Measurements from ENCODE around the gene RTL10. TPM values are rescaled to one million over a fixed set of nuclear protein-coding genes. Genes with fewer than 3 reads are reported as not detected.

Gene RTL10
- polyA plus RNA-seq, 1 of the 3 experiments (the other 2 are of a cell fraction) = 7.8 TPM

DNA sequence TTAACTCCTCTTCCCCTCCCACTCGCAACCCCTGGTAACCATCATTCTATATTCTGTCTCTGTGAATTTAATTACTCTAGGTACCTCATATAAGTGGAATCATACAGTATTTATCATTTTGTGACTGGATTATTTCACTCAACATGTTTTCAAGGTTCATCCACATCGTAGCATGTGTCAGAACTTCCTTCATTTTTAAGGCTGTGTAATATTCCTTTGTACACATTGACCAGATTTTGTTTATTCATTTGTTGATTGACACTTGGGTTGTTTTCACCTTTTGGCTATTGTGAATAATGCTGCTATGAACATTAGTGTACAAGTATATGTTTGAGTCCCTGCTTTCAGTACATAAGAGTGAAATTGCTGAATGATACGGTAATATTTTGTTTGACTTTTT is 2.7 kb upstream of the RTL10 start (continued):
- no peak for TF ChIP-seq USF1 (IDR thresholded peaks at IDR 0.05; ENCODE audit: borderline replicate concordance, low read depth)
- no peak for TF ChIP-seq USF2 (IDR thresholded peaks at IDR 0.05; ENCODE audit: borderline replicate concordance, low read depth, low read length)
- no peak for TF ChIP-seq NRF1 (IDR thresholded peaks at IDR 0.05; ENCODE audit: low read depth, low read length)
- no peak for TF ChIP-seq EP300 (IDR thresholded peaks at IDR 0.05; ENCODE audit: borderline replicate concordance in 1 of 2, low read depth in 1 of 2, low read length in 1 of 2)

DNA sequence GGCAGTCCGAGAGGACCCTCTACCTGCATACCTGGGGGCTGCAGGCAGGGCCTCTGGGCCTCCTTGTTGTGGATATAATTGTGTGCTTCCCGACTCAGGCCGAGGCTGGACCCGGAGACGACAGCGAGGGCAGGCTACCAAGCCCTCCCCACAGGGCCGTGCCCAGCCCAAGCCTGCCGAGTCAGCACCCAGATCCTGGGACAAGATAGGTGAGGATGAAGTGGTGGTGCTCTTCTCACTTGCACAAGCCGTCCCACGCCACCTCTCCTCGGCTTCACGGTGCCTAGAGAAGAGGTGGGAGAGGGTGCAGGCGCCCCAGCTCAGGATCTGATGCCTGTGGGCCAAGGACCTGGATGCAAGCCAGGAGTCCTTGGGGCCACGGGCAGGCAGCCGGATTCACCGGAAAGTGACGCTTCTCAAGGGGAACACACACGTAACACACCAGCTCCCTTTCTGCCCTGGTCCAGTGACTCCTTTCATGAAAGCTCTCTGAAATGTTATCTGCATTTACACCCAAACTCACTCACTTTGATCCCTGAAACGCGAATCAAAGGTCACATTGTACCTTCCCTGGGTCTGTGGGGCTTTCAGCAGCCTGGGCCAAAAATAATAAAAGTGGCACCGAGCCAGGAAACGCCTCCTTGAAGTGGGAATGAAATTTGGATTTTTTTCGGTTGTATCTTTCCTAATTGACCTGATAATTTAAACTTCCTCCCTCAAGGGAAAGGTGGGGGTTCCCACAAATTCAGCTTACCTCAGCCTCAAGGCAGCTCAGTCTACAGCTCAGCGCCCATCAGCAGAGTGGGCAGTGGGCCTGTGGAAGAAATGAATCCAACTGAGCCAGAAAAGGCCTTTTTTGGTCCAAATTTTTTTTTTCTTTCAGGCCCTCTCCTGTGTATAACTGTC is 1.1 kb upstream of the RTL10 start:
- peaks cover 62% of the 10 kb centered on the region for H3K79me2 ChIP-seq (ENCODE audit: insufficient read depth)
- peak; percentile 75 for DNase-seq

DNA sequence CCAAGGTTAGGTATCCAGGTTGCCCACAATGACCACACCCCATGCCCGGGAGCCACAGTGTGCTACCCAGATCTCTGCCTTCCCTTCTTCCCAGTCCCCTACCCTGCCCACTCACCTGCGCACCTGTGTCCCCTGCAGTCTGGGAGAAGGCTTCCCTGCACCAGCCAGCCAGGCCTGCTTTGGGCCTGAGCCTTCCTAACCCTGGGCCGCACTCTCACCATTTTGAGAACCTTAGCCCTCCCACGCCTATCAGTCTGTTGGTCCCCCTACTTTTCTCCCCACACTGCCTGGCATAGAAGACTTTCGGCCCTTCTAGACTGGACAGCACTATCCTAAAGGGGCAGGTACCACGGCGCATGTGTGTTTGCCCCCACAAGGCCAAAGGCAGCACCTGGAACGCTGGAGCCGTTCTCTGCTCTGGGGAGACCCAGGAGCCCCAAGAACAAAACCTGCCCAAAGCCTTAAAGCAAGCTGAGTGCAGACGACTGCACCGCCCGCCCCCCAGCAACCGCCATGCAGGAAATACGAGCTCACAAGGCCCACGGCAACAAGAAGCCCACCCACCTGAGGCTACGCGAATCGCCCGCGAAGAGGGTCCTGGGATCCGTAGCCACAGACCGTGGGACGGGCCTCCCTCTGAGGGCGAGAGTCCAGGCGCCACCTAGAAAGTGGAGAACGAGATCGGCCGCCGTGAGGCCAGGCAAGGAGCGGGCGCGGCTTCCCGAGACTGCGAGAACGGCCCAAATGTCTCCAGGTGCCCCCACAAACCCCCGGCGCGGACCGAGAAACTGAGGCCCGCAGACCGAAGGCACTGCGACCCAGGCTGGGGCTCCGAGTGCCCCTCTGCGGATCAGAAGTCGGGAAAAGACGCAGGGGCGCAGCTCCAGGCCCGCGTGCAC is 546 bp downstream of the RTL10 start:
- H3K36me3 ChIP-seq (replicated peaks in 1 of 2; ENCODE audit: control insufficient read depth in 1 of 2, insufficient read depth in 2 of 2, low read length in 1 of 2) = peaks cover 19 to 21% of the 10 kb centered on the region in 2 experiments
- no peaks in the 10 kb centered on the region for H3K9me3 ChIP-seq
- peaks cover 13 to 24% of the 10 kb centered on the region in 2 experiments; a peak in 3 of 4 replicates for H3K4me1 ChIP-seq (ENCODE audit: control insufficient read depth in 1 of 2, insufficient read depth in 2 of 2, low read depth in 1 of 2, low read length in 1 of 2)
- H3K9ac ChIP-seq = peak overlapping the region; percentile 93
- peak overlapping the region; percentile 79; the same call in 1 of the 2 replicates for H2AFZ ChIP-seq (ENCODE audit: low read depth)
- H3K27me3 ChIP-seq (ENCODE audit: insufficient read depth) = no peaks in the 10 kb centered on the region
- peak overlapping the region; percentile 92 to 96 for H3K4me3 ChIP-seq (ENCODE audit: low read depth in 2 of 2, low read length in 1 of 2)
- CTCF ChIA-PET = interaction anchor here (1.1 to 2.8 kb wide), 3 partner anchors 12 to 123 kb away, joined by 3 to 22 read pairs (median 4); no protein-coding TSS in a partner anchor
- H3K27ac ChIP-seq (ENCODE audit: low read depth in 2 of 2, low read length in 1 of 2) = peak overlapping the region; percentile 84 to 88
- WGBS (ENCODE audit: low lambda C conversion rate) = 2% methylated on average over 18 of the region's 49 CpGs
- DNase-seq = no peak
- peak overlapping the region; percentile 95 for H3K4me2 ChIP-seq
- no peaks in the 10 kb centered on the region for H3K9me2 ChIP-seq
- H3K79me2 ChIP-seq (ENCODE audit: insufficient read depth) = peaks cover 78% of the 10 kb centered on the region
- H3F3A ChIP-seq (replicated peaks; ENCODE audit: insufficient read depth) = peaks cover 11% of the 10 kb centered on the region
- H4K20me1 ChIP-seq (ENCODE audit: insufficient read depth) = peaks cover 23% of the 10 kb centered on the region; the same call in 1 of the 2 replicates
- POLR2A ChIA-PET = interaction anchor here (0.6 to 1.9 kb wide), 4 partner anchors 9 to 50 kb away, joined by 3 to 8 read pairs (median 3); no protein-coding TSS in a partner anchor
- TF ChIP-seq EZH2phosphoT487 (IDR thresholded peaks at IDR 0.05; ENCODE audit: borderline replicate concordance, low read depth) (no peak), IRF3 (IDR thresholded peaks at IDR 0.05; ENCODE audit: low read depth, low read length) (no peak), USF2 (IDR thresholded peaks at IDR 0.05; ENCODE audit: borderline replicate concordance, low read depth, low read length) (no peak), MXI1 (IDR thresholded peaks at IDR 0.05; ENCODE audit: low read depth, low read length) (no peak)
- TF ChIP-seq, protein P1, sequence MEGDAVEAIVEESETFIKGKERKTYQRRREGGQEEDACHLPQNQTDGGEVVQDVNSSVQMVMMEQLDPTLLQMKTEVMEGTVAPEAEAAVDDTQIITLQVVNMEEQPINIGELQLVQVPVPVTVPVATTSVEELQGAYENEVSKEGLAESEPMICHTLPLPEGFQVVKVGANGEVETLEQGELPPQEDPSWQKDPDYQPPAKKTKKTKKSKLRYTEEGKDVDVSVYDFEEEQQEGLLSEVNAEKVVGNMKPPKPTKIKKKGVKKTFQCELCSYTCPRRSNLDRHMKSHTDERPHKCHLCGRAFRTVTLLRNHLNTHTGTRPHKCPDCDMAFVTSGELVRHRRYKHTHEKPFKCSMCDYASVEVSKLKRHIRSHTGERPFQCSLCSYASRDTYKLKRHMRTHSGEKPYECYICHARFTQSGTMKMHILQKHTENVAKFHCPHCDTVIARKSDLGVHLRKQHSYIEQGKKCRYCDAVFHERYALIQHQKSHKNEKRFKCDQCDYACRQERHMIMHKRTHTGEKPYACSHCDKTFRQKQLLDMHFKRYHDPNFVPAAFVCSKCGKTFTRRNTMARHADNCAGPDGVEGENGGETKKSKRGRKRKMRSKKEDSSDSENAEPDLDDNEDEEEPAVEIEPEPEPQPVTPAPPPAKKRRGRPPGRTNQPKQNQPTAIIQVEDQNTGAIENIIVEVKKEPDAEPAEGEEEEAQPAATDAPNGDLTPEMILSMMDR (IDR thresholded peaks at IDR 0.05) = no peak

More for the DNA sequence above, 1.1 kb upstream of the RTL10 start:
- Histone ChIP-seq H3F3A (replicated peaks; ENCODE audit: insufficient read depth) (peaks cover 8% of the 10 kb centered on the region), H3K27ac (ENCODE audit: low read depth in 2 of 2, low read length in 1 of 2) (peak overlapping the region; percentile 84 to 91), H3K4me2 (peak overlapping the region; percentile 96), H3K9ac (peak overlapping the region; percentile 88), H3K9me2 (no peaks in the 10 kb centered on the region), H2AFZ (ENCODE audit: low read depth) (peak overlapping the region; percentile 49), H4K20me1 (ENCODE audit: insufficient read depth) (peaks cover 23% of the 10 kb centered on the region; the same call in 1 of the 2 replicates), H3K4me1 (ENCODE audit: control insufficient read depth in 1 of 2, insufficient read depth in 2 of 2, low read depth in 1 of 2, low read length in 1 of 2) (peaks cover 9 to 24% of the 10 kb centered on the region in 2 experiments; a peak in 3 of 4 replicates), H3K36me3 (replicated peaks in 1 of 2; ENCODE audit: control insufficient read depth in 1 of 2, insufficient read depth in 2 of 2, low read length in 1 of 2) (peaks cover 12 to 13% of the 10 kb centered on the region in 2 experiments), H3K9me3 (no peaks in the 10 kb centered on the region), H3K4me3 (ENCODE audit: low read depth in 2 of 2, low read length in 1 of 2) (peak overlapping the region; percentile 92 to 96), H3K27me3 (ENCODE audit: insufficient read depth) (no peaks in the 10 kb centered on the region)
- 10% methylated on average over 12 of the region's 24 CpGs for WGBS (ENCODE audit: low lambda C conversion rate)
- ChIA-PET POLR2A (interaction anchor here (0.9 kb wide), 1 partner anchor 18 kb away, joined by 3 read pairs; no protein-coding TSS in a partner anchor), CTCF (interaction anchor here (0.8 to 2.8 kb wide), 8 partner anchors 9 to 125 kb away, joined by 3 to 22 read pairs (median 3); no protein-coding TSS in a partner anchor)
- TF ChIP-seq RAD21 (IDR thresholded peaks at IDR 0.05; ENCODE audit: low read length) (0 out of 2 replicates have a peak, but pooled peaks have one; percentile 0), EP300 (IDR thresholded peaks at IDR 0.05; ENCODE audit: borderline replicate concordance in 1 of 2, low read depth in 1 of 2, low read length in 1 of 2) (no peak), GATA2 (CRISPR knock-in tag; IDR thresholded peaks at IDR 0.05) (peak; percentile 65), NFIC (IDR thresholded peaks at IDR 0.05; ENCODE audit: borderline replicate concordance) (peak; percentile 54), GABPA (IDR thresholded peaks at IDR 0.05; ENCODE audit: low read depth) (0 out of 2 replicates have a peak, but pooled peaks have one; percentile 38)
